HG02763 (cell line): ENCODE measurements around the gene SLC5A5.

Experiments
- ATAC-seq: cut with Tn5 transposase; IDR thresholded peaks from one replicate; pipeline ENCODE4 v1.9.1; 2021; ENCODE audit warnings: mild to moderate bottlenecking, moderate library complexity; ENCODE audit not compliant: unreplicated experiment

The SLC5A5 gene

DNA sequence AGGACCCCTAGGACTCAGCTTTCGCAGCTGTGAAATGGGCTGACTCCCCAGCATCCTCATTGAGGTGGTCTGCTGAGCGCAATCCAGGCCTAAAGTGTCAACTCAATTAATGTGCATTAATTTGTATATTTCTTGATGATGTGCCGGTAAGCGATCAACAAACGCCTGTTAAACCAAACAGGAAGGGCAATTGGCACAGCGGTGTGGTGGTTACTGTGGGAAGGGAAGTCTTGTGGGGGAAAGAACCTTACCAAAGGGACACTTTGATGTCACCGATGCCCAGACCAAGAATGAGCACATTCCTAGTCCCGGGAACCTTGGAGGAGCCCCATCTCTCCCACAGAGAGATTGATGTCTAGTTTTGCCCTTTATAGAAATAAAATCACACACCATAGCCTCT is 25.6 kb upstream of the SLC5A5 start:
- no peak for ATAC-seq

DNA sequence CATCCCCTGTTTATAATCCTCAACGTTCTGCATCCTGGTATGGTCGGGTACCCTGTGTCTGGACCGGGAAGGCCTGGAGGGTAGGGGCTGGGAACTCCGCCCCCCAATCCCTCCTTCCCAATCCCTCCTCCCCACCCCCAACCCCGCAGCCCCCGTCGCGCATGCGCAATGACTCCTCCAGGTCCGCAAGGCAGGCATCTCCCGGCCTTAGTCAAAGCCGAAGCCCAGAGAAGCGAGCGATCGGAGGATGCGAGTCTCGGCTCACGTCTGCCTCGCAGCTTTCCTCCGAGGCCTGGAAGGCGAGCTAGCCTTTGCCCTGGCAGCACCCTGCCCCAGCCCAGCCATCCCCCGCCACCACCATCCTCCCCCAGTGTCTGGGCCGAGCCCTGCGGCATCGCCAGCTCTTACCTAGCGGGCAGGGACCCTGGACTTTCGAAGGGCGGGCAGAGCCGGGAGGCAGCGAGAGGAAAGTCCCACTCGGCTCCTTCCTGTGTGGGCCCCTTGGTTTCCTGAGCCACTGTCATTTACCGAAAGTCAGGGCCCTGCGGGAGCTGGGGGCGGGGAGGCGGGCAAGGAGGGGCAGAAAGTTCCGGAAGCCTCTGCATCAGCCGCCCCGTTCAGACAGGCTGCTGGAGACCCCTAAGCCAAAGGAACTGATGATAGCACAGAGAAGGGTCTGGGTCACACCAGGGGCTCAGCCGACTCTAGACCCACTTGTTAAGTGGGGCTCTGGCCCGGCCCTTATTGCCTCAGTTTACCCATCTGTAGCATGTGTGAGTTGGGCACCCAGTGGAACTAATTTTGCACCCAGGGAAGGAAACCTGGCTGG is 24.0 kb upstream of the SLC5A5 start, which contains the start of gene JAK3:
Gene JAK3, minus strand, starts transcription at position 445 of the 829 bp plus-strand sequence. CDS start 3,565 bp downstream, outside the sequence.
- ATAC-seq: peak; percentile 56

GRCh38 chr19:17848595-17849292 is 23.0 kb upstream of the SLC5A5 start:
- no peak for ATAC-seq

GRCh38 chr19:17854061-17854460 is 17.7 kb upstream of the SLC5A5 start:
- no peak for ATAC-seq

DNA sequence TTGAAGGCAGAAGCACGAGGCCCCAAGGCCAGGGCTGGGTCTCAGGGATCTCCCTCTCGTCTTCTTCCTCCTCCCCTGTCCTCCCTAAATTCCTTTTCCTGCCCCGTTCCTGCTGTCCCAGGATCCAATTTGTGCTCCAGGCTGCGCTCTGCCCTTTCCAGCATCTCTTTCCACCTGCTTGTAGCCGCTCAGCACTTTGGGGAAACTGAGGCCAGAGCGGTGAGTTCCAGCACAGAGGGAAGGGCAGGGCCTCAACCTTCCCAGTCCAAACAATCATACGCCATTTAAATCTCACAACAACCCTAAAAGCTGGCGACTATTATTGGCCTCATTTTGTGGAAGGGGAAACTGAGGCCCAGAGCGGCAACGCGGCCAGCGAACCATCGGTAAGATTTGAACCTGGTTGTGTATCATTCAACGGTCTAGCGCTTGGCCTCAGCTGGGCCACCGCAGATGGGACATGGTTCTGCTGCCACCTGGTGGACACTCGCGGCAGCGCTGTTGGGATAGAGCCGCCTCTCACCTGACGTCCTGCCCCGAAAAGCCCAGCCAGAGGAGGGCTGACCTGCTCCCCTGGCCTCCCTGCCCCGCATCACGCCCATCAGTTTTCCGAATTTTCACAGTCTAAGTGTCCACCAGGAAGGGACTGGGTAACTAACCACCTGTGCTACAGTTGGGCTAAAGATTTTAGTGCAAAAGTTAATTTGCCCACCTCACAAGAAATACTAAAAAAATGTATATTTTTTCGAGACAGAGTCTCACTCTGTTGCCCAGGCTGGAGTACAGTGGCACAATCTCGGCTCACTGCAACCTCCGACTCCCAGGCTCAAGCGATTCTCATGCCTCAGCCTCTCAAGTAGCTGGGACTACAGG is 16.2 kb upstream of the SLC5A5 start:
- no peak for ATAC-seq

GRCh38 chr19:17859533-17860330 is 12.0 kb upstream of the SLC5A5 start, which contains the start of gene RPL18A:
Gene RPL18A (plus strand): TSS chr19:17859910. CDS start chr19:17859957, 47 bp downstream.
- peak; percentile 95 for ATAC-seq

DNA sequence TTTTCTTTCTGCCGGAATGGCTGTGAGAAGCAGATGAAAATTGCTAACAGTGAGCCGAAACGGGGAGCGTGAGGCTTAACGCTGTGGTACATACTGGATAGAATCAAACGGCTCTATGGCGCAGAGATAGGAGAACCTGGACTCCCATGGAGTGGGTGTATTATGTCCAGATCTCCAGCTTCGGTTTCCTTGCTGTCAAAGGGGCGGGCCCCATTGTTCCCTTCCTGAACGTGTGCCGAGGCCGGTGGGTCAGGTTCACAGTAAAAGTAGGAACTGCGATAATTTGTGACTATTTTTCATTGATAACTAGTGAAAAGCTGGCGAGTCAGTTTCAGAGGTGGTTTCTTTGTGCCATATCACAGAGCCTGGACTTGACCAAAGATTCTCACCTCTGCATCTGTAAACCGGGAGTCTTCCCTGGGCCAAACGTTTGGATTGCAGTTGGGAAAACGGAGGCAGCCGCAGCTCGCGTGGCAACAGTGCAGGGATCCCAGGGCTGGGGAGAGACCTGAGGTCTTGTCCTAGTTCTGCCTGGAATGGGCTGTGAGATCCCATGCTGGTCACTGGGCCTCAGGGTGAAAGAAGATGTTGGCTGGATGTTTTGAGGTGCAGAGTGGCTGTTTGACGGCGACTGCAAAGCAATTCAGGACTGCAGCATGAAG is 11.3 kb upstream of the SLC5A5 start:
- no peak for ATAC-seq

DNA sequence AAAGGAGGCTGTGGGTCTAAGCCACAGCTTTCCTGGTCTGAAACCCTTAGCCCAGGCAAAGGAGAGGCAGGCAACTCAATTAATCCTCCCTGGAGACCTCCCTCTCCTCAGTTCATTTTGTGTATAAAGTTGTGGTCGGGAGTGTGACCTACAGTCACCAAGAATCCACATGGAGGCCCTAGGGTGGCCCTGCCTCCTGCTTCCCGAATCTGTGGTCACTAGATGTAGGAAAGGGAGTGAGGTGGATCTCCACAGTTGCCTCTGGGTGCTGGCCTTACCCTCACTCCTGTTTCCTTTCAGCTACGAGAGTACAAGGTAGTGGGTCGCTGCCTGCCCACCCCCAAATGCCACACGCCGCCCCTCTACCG is 10.8 kb upstream of the SLC5A5 start:
- ATAC-seq: no peak

DNA sequence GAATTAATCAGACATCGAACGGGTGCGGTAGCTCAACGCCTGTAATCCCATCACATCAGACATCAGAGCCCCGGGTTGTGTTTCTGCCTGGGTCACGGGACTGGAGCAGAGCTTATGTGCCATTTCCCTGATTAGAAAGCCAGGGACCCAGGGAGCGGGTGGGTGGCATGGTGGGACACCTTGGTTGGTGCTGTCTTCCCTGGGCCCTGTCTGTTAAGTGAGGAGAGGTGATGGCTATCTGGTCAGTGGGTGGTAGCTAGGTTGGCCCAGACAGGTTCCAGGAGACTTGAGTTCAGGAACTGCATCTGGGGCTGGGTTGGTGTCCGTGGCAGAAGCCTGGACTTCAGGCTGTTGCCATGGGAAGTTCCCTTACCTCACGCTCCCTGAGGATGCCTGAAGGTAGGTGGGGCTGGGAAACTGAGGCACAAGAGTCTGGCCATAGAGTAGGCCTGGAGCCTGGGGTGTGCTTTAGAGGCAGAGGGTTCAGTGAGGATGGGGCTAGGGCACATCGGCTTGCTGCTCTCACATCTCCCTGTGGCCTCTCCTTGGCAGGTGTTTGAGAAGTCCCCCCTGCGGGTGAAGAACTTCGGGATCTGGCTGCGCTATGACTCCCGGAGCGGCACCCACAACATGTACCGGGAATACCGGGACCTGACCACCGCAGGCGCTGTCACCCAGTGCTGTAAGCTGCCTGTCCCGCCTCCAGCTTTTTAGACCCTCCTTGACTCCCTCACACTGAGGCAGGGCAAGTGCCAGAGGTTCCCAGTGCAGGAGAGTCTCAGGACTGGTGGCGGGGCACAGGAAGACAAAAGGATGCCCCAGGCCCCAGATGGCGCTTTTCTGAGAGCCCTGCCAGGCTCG is 10.0 kb upstream of the SLC5A5 start:
- no peak for ATAC-seq

GRCh38 chr19:17862711-17863519 is 8.8 kb upstream of the SLC5A5 start:
- no peak for ATAC-seq

GRCh38 chr19:17863520-17864182 is 8.1 kb upstream of the SLC5A5 start:
- ATAC-seq: no peak

GRCh38 chr19:17865364-17866311 is 6.1 kb upstream of the SLC5A5 start:
- ATAC-seq: no peak

- ATAC-seq: no peak
Measured at GRCh38 chr19:17866312-17866963, 5.3 kb upstream of the SLC5A5 start.

DNA sequence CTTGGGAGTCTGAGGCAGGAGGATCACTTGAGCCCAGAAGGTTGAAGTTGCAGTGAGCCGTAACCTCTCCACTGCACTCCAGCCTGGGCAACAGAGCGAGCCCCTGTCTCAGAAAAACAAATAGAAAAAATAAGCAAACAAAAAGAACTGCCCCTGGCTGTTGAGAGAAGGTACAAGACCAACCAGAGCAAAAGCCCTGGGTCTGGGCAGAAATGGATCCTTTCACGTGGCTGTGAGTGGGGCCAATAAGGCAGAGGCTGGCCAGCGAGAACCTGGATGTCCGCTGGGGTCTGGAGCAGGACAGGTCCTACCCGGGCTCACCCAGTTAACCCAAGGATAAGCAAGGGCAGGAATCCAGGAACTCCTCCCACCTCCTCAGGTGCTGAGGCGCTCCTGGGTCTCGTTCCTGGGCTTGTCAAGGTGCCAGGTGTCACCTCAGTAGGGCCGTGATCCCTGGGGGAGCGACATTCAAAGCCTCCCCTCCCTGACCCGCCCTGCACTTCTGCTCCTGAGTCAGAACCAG is 4.7 kb upstream of the SLC5A5 start:
- no peak for ATAC-seq

GRCh38 chr19:17868669-17869068 is 3.1 kb upstream of the SLC5A5 start:
- ATAC-seq: no peak
